ENCODE results near the gene TMIE.

- TF ChIP-seq POLR2AphosphoS5 (IDR thresholded peaks at IDR 0.05) (no peak), SMC3 (conservative IDR thresholded peaks at IDR 0.05; ENCODE audit: poor library complexity) (no peak), CTCF (IDR thresholded peaks at IDR 0.05; ENCODE audit: poor library complexity, severe bottlenecking) (no peak), RAD21 (conservative IDR thresholded peaks at IDR 0.05) (no peak), MXI1 (conservative IDR thresholded peaks at IDR 0.05; ENCODE audit: poor library complexity, severe bottlenecking) (no peak), EP300 (conservative IDR thresholded peaks at IDR 0.05; ENCODE audit: poor library complexity, severe bottlenecking) (no peak), TAF1 (IDR thresholded peaks at IDR 0.05; ENCODE audit: low read depth) (no peak), EZH2 (IDR thresholded peaks at IDR 0.05; ENCODE audit: borderline replicate concordance, insufficient read depth, low read length, poor library complexity, severe bottlenecking) (no peak)
- TF ChIP-seq, protein P1, sequence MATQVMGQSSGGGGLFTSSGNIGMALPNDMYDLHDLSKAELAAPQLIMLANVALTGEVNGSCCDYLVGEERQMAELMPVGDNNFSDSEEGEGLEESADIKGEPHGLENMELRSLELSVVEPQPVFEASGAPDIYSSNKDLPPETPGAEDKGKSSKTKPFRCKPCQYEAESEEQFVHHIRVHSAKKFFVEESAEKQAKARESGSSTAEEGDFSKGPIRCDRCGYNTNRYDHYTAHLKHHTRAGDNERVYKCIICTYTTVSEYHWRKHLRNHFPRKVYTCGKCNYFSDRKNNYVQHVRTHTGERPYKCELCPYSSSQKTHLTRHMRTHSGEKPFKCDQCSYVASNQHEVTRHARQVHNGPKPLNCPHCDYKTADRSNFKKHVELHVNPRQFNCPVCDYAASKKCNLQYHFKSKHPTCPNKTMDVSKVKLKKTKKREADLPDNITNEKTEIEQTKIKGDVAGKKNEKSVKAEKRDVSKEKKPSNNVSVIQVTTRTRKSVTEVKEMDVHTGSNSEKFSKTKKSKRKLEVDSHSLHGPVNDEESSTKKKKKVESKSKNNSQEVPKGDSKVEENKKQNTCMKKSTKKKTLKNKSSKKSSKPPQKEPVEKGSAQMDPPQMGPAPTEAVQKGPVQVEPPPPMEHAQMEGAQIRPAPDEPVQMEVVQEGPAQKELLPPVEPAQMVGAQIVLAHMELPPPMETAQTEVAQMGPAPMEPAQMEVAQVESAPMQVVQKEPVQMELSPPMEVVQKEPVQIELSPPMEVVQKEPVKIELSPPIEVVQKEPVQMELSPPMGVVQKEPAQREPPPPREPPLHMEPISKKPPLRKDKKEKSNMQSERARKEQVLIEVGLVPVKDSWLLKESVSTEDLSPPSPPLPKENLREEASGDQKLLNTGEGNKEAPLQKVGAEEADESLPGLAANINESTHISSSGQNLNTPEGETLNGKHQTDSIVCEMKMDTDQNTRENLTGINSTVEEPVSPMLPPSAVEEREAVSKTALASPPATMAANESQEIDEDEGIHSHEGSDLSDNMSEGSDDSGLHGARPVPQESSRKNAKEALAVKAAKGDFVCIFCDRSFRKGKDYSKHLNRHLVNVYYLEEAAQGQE (IDR thresholded peaks at IDR 0.05; ENCODE audit: borderline replicate concordance), result no peak
Measured at GRCh38 chr3:46756642-46757041, 55.5 kb downstream of the TMIE start.
